ENCODE measurements around the gene KAZALD1. TPM values are rescaled to one million over a fixed set of nuclear protein-coding genes. Genes with fewer than 3 reads are reported as not detected.

KAZALD1 gene, protein sequence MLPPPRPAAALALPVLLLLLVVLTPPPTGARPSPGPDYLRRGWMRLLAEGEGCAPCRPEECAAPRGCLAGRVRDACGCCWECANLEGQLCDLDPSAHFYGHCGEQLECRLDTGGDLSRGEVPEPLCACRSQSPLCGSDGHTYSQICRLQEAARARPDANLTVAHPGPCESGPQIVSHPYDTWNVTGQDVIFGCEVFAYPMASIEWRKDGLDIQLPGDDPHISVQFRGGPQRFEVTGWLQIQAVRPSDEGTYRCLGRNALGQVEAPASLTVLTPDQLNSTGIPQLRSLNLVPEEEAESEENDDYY
- total RNA-seq (2021; ENCODE audit: unreplicated experiment) (16.0 TPM), Bru-seq, nascent RNA (percentile 61 among the genes with signal in this experiment), BruChase-seq, experiment 1, labeled RNA remaining after a 6-hour chase (percentile 50 among the genes with signal in this experiment), BruChase-seq, experiment 2, labeled RNA remaining after a 2-hour chase (percentile 55 among the genes with signal in this experiment)
- polyA plus RNA-seq (2012) = 8.1 and 9.4 TPM in 2 replicates
- long read RNA-seq, partial matches to known transcripts = 1 of 17 reads
- long read RNA-seq, other reads (novel, unspliced or antisense) = 13 of 17 reads

DNA sequence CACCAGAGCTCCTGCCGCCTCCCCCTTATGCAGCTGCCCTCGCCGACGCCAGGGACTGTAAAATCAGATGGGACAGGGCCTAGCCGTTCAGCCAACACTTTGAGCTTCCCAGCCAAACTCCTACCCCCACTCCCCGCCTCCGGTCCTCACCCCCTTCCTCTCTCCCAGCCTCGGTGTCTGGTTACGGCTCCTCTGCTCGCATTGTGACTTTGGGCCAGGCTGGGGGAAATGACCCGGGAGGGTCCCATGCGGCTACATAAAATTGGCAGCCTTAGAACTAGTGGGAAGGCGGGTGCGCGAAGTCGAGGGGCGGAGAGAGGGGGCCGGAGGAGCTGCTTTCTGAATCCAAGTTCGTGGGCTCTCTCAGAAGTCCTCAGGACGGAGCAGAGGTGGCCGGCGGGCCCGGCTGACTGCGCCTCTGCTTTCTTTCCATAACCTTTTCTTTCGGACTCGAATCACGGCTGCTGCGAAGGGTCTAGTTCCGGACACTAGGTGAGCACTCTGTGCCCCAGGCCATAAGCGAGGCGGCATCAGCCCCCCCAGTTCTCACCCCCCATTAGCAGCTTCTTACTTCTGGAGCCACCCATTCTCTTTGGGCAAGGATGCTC is at the start of gene KAZALD1:
Gene KAZALD1, plus strand, starts transcription at position 366 of the 608 bp plus-strand sequence. CDS start 604 bp downstream, outside the sequence.
- BruUV-seq (replicated peaks) = no TSS peak
- TF ChIP-seq TCF7L2 (IDR thresholded peaks at IDR 0.05; ENCODE audit: borderline replicate concordance, extremely low read depth, insufficient read depth, insufficient read length) (peak; percentile 38), ELF1 (IDR thresholded peaks at IDR 0.05; ENCODE audit: borderline replicate concordance, low read depth) (no peak), ZFX (IDR thresholded peaks at IDR 0.05) (peak; percentile 46), POLR2A (IDR thresholded peaks at IDR 0.05; ENCODE audit: borderline replicate concordance, extremely low read depth, insufficient read depth, insufficient read length) (peak; percentile 2), JUND (IDR thresholded peaks at IDR 0.05) (no peak)
- TF ChIP-seq, protein P1, sequence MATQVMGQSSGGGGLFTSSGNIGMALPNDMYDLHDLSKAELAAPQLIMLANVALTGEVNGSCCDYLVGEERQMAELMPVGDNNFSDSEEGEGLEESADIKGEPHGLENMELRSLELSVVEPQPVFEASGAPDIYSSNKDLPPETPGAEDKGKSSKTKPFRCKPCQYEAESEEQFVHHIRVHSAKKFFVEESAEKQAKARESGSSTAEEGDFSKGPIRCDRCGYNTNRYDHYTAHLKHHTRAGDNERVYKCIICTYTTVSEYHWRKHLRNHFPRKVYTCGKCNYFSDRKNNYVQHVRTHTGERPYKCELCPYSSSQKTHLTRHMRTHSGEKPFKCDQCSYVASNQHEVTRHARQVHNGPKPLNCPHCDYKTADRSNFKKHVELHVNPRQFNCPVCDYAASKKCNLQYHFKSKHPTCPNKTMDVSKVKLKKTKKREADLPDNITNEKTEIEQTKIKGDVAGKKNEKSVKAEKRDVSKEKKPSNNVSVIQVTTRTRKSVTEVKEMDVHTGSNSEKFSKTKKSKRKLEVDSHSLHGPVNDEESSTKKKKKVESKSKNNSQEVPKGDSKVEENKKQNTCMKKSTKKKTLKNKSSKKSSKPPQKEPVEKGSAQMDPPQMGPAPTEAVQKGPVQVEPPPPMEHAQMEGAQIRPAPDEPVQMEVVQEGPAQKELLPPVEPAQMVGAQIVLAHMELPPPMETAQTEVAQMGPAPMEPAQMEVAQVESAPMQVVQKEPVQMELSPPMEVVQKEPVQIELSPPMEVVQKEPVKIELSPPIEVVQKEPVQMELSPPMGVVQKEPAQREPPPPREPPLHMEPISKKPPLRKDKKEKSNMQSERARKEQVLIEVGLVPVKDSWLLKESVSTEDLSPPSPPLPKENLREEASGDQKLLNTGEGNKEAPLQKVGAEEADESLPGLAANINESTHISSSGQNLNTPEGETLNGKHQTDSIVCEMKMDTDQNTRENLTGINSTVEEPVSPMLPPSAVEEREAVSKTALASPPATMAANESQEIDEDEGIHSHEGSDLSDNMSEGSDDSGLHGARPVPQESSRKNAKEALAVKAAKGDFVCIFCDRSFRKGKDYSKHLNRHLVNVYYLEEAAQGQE (IDR thresholded peaks at IDR 0.05; ENCODE audit: low read depth) = no peak
- H4K20me1 ChIP-seq (ENCODE audit: insufficient read depth) = no peaks in the 10 kb centered on the region
- peak within 1 kb of the TSS; percentile 81 for H3K4me2 ChIP-seq (ENCODE audit: low read length)
- RAD21 ChIA-PET (ENCODE audit: low non-redundant PET in 1 of 2, low total read pairs in 2 of 2, uncharacterized antibody in 2 of 2, unreplicated experiment in 2 of 2) = interaction anchor here (0.9 to 2.2 kb wide), 4 partner anchors 12 to 81 kb away, joined by 3 to 9 read pairs (median 6); no protein-coding TSS in a partner anchor
- H3K4me1 ChIP-seq (ENCODE audit: control insufficient read depth in 1 of 2, insufficient read depth in 2 of 2, low read length in 2 of 2) = peaks cover 49 to 65% of the 10 kb centered on the region in 2 experiments
- ATAC-seq = peak; percentile 13; the same call in 1 of the 2 replicates
- H3K4me3 ChIP-seq (replicated peaks in 1 of 2; ENCODE audit: low read depth in 1 of 2, low read length in 2 of 2) = peak within 1 kb of the TSS; percentile 80 to 84
- no peaks in the 10 kb centered on the region for H3K27me3 ChIP-seq (ENCODE audit: insufficient read depth, low read length)
- H3K9me2 ChIP-seq (ENCODE audit: insufficient read depth) = no peaks in the 10 kb centered on the region
- H3K27ac ChIP-seq (ENCODE audit: low read depth, low read length) = peak within 1 kb of the TSS; percentile 99
- intact Hi-C loops (cut with micrococcal nuclease) = loop anchor here (2.0 to 10.0 kb wide), 3 partner anchors 19 to 1581 kb away; partner anchors contain the start of gene TRIM8
- H3K9me3 ChIP-seq (ENCODE audit: control insufficient read depth in 1 of 2, insufficient read depth in 1 of 2, low read depth in 1 of 2, low read length in 2 of 2) = no peaks in the 10 kb centered on the region
- CTCF ChIA-PET = interaction anchor here (0.5 to 6.8 kb wide), 17 partner anchors 8 to 724 kb away, joined by 3 to 109 read pairs (median 5); partner anchors contain the start of genes PDZD7 and SFXN3
- peaks cover 38% of the 10 kb centered on the region for H3K79me2 ChIP-seq (ENCODE audit: insufficient read depth, low read length)
- POLR2A ChIA-PET = interaction anchor here (0.6 to 3.6 kb wide), 9 partner anchors 8 to 152 kb away, joined by 3 to 20 read pairs (median 8); no protein-coding TSS in a partner anchor
- peaks cover 0 to 9% of the 10 kb centered on the region in 2 experiments; a peak in 1 of 4 replicates for H3K36me3 ChIP-seq (ENCODE audit: control insufficient read depth in 1 of 2, insufficient read depth in 2 of 2, low read length in 2 of 2)
- peak within 1 kb of the TSS; percentile 73 for H2AFZ ChIP-seq (ENCODE audit: low read depth, low read length, poor library complexity, severe bottlenecking)
- H3K9ac ChIP-seq (ENCODE audit: low read length) = peak within 1 kb of the TSS; percentile 91
- no peak for DNase-seq (ENCODE audit: low read depth, low spot score)

All from HCT116 (cell line).